LNCaP clone FGC (cell line): ENCODE data around the gene PAQR7.

Experiments
- DNase-seq: peaks from one replicate; pipeline ENCODE4 v3.0.0-alpha.2; 2011; ENCODE audit warnings: low read depth
- H3K4me3 ChIP-seq: 2 replicates; pipeline ENCODE4 v1.5.1; 2011; ENCODE audit warnings: mild to moderate bottlenecking, low read depth, low read length, control low read depth
- TF ChIP-seq, protein P1 (sequence below): IDR thresholded peaks from 2 replicates; pipeline ENCODE4 v1.5.1; 2012; ENCODE audit warnings: mild to moderate bottlenecking; ENCODE audit not compliant: control insufficient read depth, insufficient read depth; ENCODE audit errors: extremely low read depth

Gene PAQR7

DNA sequence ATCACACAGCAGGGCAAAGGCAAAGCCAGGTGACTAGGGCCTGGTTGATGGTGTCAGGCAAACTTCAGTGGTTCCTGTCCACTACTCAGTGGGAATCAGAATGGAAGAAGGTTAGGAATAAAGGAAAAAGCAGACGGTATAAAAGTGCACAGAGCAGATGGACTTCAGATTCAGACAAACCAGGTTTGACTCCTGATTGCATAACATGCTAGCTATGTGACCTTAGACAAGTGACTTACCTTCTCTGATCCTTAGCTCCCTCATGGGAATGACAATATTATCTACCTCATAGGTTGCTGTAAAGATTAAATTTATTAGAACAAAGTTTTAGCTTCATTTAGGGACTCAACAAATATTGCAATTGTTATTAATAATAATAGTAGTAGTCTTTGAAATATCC is 4.9 kb downstream of the PAQR7 start:
- DNase-seq, result no peak
- H3K4me3 ChIP-seq, result no peak overlapping the region
- TF ChIP-seq, protein P1, sequence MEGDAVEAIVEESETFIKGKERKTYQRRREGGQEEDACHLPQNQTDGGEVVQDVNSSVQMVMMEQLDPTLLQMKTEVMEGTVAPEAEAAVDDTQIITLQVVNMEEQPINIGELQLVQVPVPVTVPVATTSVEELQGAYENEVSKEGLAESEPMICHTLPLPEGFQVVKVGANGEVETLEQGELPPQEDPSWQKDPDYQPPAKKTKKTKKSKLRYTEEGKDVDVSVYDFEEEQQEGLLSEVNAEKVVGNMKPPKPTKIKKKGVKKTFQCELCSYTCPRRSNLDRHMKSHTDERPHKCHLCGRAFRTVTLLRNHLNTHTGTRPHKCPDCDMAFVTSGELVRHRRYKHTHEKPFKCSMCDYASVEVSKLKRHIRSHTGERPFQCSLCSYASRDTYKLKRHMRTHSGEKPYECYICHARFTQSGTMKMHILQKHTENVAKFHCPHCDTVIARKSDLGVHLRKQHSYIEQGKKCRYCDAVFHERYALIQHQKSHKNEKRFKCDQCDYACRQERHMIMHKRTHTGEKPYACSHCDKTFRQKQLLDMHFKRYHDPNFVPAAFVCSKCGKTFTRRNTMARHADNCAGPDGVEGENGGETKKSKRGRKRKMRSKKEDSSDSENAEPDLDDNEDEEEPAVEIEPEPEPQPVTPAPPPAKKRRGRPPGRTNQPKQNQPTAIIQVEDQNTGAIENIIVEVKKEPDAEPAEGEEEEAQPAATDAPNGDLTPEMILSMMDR, result no peak

DNA sequence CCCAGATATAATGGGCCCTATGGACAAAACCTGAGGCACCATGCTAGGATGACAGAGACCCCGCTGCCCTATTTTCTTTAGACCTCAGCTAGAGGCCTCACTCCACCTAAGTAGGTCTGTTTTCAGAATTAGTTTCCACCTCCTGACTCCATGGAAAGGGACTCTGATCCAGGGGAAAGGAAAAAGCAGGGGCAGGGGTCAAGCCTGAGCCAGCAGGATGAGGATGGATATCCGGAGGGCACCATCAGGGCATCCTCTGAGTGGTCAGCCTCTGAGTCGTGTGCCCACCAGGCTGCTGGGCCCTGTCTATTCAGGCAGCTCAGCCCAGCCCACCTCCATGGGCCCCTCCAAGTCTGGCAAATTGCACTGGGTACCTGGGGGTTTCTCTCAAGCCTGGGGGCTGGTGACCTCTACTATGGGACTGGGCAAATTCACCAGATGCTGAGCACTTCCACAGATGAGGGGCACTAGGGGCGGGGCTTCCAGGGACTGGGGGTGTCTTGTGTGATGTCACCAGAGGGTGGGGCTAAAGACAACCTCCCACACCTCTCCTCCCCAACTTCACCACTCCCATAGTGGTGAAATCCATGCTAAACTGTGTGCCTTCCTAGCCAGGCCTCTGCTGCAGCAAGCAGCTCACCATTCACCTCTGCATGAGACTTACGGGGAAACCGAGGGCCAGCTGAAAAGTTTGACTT is 5.5 kb downstream of the PAQR7 start:
- TF ChIP-seq, protein P1, result no peak
- DNase-seq, result no peak
- H3K4me3 ChIP-seq, result no peak overlapping the region

DNA sequence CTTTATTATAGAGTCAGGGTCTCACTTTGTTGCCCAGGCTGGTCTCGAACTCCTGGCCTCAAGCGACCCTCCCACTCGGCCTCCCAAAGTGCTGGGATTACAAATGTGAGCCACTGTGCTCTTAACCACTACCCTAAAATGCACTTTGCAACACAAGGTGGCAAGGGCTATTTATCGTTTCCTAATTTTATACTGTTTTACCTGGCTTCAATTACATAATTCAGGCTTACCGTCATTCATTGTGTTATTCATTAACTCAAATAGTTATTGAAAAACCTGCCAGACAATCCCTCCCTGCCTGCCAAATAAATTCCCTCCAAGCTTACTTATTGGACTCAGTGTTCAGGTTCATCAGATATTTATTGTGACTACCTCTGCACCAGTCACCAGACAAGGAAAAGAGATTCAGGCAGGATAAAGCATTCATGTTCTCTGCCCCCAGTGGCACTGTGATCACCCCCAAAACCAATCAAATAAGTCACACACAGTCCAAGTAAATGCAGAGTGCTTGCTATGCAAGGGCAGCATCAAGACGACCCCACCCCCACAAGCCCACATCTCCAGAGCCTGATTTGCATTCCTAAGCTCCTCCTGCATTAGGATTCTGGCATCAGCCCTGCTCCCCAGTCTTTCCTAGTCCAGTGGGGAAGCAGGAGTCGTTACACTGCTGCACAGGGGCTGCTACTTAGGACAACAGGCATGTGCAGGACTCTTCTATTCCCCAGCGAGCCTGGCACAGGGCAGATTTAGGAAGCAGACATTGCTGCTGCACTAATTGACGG is 8.1 kb downstream of the PAQR7 start:
- DNase-seq, result peak; percentile 58
- no peak overlapping the region for H3K4me3 ChIP-seq
- TF ChIP-seq, protein P1, result no peak

DNA sequence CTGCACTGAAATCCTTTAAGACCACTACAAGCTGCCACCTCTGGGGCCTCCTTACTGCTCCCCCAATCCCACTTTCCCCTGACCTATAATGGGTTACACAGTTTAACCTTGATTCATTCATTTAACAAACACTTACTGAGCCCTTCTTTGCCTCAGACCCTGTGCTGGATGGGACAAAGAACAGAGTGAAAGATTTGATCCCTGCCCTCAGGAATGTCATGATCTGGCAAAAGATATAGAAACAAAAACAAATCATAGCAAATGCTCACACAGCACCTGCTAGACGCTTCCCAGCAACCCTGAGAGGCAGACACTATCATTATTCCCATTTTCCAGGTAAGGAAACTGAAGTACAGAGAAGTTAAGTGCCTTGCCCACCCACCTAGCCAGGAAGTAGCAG is 9.2 kb downstream of the PAQR7 start:
- TF ChIP-seq, protein P1, result no peak
- no peak overlapping the region for H3K4me3 ChIP-seq
- DNase-seq, result no peak

DNA sequence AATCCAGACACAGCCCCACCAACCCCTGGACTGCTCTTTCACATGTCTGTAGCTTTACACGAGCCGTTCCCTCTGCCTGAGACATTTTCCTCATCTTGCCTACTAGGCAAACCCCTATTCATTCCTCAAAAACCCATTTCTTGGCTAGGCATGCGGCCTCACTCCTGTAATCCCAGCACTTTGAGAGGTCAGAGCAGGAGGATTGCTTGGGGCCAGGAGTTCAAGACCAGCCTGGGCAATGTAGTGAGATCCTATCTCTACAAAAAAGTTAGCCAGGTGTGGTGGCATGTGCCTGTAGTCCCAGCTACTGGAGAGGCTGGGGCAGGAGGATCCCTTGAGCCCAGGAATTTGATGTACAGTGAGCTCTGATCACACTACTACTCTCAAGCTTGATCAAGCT is 11.1 kb downstream of the PAQR7 start:
- DNase-seq, result no peak
- no peak overlapping the region for H3K4me3 ChIP-seq
- TF ChIP-seq, protein P1, result no peak

DNA sequence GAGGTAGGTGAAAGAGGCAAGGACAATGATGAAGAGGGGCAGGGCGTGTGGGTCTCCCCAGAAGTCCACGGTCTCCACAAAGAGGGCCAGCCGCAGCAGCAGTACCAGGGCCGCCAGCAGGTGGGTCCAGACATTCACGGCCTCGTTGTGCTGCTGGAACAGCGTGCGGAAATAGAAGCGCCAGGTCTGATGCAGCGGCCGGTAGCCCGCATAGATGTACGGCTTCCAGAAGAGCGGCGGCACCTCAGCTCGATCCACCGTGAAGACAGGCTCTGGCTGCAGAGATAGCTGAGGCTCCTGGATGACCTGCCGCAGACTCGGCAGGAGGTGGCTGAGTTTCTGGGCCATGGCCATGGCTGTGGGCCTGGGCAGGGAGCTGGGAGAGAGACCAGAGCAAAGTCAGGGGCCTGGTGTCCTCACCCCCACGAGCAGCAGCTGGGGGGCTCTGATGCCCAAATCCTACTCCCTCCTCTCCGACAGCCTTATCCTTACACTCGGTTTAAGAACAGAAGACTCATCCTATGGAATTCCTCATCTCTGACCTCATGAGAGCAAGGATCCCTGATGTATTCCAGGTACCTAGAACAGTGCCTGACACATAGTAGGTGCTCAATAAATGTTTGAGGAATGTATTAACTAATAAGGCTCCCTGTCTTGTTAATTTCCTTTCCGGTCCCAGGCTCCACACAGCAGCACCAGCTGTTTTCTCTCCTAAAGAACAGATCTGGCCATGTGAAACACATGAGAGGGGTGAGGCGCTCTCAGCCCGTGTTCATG is 11.8 kb downstream of the PAQR7 start:
- TF ChIP-seq, protein P1, result no peak

More for the DNA sequence above, 11.8 kb downstream of the PAQR7 start:
- no peak for DNase-seq
- H3K4me3 ChIP-seq, result no peak overlapping the region
